Measurements from ENCODE around the gene B9D1. TPM values are rescaled to one million over a fixed set of nuclear protein-coding genes. Genes with fewer than 3 reads are reported as not detected.

Gene B9D1
- total and polyA plus RNA-seq, 2 of the 13 experiments (the other 11 are each of a cell fraction or from before 2014, with no cell fraction given): 27.7 to 31.1 TPM

DNA sequence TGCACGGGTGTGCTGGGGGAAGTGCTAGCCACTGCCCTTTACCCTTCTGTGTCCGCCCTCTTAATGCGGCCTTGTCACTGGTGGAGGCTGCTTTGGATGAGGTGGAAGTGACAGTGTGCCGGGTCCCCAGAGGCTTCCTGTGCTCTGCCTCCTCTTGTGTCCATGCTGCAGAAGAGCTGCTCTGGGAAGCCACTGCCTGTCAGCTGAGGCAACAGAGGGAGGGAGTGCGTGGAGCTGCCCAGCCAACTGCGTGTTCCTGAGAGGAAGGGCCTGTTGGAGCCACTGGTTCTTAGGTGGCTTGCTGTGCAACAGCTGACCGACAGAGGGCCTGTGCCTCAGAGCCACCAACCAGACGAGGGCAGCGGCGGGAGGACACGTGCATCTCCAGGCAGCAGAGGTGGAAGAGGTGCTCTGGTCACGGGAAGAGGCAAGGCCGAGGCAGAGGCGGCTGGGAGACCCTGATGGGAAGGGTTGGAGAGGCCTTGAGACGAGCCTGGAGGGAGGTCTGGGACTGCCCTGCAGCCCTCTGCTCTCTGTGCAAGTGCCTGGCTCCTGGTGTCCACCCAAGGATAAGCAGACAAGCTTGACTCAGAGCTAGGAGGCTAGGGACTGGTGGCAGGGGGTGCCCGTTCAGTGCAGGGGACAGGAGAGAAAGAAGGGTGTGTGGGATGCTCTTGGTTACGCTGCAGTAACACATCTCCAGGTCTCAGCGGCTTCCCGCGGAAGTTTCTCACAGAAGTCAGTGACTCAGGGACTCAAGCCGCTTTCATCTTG is 25.4 kb downstream of the B9D1 start (continued):
- TF ChIP-seq, protein P1, sequence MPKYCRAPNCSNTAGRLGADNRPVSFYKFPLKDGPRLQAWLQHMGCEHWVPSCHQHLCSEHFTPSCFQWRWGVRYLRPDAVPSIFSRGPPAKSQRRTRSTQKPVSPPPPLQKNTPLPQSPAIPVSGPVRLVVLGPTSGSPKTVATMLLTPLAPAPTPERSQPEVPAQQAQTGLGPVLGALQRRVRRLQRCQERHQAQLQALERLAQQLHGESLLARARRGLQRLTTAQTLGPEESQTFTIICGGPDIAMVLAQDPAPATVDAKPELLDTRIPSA (CRISPR knock-in tag; IDR thresholded peaks at IDR 0.05; ENCODE audit: borderline replicate concordance): no peak; the same call in 1 of the 2 replicates
- TF ChIP-seq ZNF432 (CRISPR knock-in tag; IDR thresholded peaks at IDR 0.05; ENCODE audit: borderline replicate concordance) (no peak), NCOA2 (CRISPR knock-in tag; IDR thresholded peaks at IDR 0.05) (0 out of 2 replicates have a peak, but pooled peaks have one; percentile 19), ZNF33B (CRISPR knock-in tag; IDR thresholded peaks at IDR 0.05) (peak; percentile 87; the same call in 1 of the 2 replicates), BORCS8-MEF2B (CRISPR knock-in tag; IDR thresholded peaks at IDR 0.05) (peak; percentile 97), AHR (CRISPR knock-in tag; IDR thresholded peaks at IDR 0.05) (0 out of 2 replicates have a peak, but pooled peaks have one; percentile 41), TAF1 (CRISPR knock-in tag; IDR thresholded peaks at IDR 0.05) (peak; percentile 50; the same call in 1 of the 2 replicates), PLRG1 (conservative IDR thresholded peaks at IDR 0.05) (no peak), SOX5 (CRISPR knock-in tag; IDR thresholded peaks at IDR 0.05; ENCODE audit: borderline replicate concordance) (peak; percentile 60; the same call in 1 of the 2 replicates), ZNF616 (CRISPR knock-in tag; IDR thresholded peaks at IDR 0.05; ENCODE audit: low read depth) (peak; percentile 84; the same call in 1 of the 2 replicates), BHLHE40 (IDR thresholded peaks at IDR 0.05; ENCODE audit: low read length) (peak; percentile 82), ZNF879 (CRISPR knock-in tag; IDR thresholded peaks at IDR 0.05) (0 out of 2 replicates have a peak, but pooled peaks have one; percentile 90), MBD4 (IDR thresholded peaks at IDR 0.05; ENCODE audit: borderline replicate concordance, low read length) (no peak), ZNF451 (CRISPR knock-in tag; IDR thresholded peaks at IDR 0.05) (peak; percentile 96), ZNF550 (CRISPR knock-in tag; IDR thresholded peaks at IDR 0.05; ENCODE audit: borderline replicate concordance) (no peak), ZNF782 (CRISPR knock-in tag; IDR thresholded peaks at IDR 0.05; ENCODE audit: borderline replicate concordance) (no peak)
- TF ChIP-seq, protein P2, sequence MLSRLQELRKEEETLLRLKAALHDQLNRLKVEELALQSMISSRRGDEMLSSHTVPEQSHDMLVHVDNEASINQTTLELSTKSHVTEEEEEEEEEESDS (CRISPR knock-in tag; IDR thresholded peaks at IDR 0.05; ENCODE audit: borderline replicate concordance): peak; percentile 83; the same call in 1 of the 2 replicates
- TF ChIP-seq, protein P3, sequence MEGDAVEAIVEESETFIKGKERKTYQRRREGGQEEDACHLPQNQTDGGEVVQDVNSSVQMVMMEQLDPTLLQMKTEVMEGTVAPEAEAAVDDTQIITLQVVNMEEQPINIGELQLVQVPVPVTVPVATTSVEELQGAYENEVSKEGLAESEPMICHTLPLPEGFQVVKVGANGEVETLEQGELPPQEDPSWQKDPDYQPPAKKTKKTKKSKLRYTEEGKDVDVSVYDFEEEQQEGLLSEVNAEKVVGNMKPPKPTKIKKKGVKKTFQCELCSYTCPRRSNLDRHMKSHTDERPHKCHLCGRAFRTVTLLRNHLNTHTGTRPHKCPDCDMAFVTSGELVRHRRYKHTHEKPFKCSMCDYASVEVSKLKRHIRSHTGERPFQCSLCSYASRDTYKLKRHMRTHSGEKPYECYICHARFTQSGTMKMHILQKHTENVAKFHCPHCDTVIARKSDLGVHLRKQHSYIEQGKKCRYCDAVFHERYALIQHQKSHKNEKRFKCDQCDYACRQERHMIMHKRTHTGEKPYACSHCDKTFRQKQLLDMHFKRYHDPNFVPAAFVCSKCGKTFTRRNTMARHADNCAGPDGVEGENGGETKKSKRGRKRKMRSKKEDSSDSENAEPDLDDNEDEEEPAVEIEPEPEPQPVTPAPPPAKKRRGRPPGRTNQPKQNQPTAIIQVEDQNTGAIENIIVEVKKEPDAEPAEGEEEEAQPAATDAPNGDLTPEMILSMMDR (CRISPR knock-in tag; IDR thresholded peaks at IDR 0.05): peak; percentile 94
- TF ChIP-seq, protein P4, sequence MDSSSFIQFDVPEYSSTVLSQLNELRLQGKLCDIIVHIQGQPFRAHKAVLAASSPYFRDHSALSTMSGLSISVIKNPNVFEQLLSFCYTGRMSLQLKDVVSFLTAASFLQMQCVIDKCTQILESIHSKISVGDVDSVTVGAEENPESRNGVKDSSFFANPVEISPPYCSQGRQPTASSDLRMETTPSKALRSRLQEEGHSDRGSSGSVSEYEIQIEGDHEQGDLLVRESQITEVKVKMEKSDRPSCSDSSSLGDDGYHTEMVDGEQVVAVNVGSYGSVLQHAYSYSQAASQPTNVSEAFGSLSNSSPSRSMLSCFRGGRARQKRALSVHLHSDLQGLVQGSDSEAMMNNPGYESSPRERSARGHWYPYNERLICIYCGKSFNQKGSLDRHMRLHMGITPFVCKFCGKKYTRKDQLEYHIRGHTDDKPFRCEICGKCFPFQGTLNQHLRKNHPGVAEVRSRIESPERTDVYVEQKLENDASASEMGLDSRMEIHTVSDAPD (CRISPR knock-in tag; IDR thresholded peaks at IDR 0.05): peak; percentile 87; the same call in 1 of the 2 replicates
- TF ChIP-seq, protein P5, sequence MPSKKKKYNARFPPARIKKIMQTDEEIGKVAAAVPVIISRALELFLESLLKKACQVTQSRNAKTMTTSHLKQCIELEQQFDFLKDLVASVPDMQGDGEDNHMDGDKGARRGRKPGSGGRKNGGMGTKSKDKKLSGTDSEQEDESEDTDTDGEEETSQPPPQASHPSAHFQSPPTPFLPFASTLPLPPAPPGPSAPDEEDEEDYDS (CRISPR knock-in tag; IDR thresholded peaks at IDR 0.05): 0 out of 2 replicates have a peak, but pooled peaks have one; percentile 28
- TF ChIP-seq, protein P6, sequence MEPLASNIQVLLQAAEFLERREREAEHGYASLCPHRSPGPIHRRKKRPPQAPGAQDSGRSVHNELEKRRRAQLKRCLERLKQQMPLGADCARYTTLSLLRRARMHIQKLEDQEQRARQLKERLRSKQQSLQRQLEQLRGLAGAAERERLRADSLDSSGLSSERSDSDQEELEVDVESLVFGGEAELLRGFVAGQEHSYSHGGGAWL (CRISPR knock-in tag; IDR thresholded peaks at IDR 0.05): peak; percentile 81; the same call in 1 of the 2 replicates
